Hepatocyte (in vitro differentiated cells): Measurements from ENCODE around the gene FHIP1B. TPM values are rescaled to one million over a fixed set of nuclear protein-coding genes. Genes with fewer than 3 reads are reported as not detected.

Experiments used
- DNase-seq: peaks from one replicate; pipeline ENCODE4 v3.0.0-alpha.2; 2016; ENCODE audit warnings: low spot score
- H2AFZ ChIP-seq: fragments of 200-600 bp; sonication (generic); 2 replicates; pipeline ENCODE4 v1.6.0; 2016; ENCODE audit warnings: antibody characterized with exemption, mild to moderate bottlenecking
- H3K27ac ChIP-seq: fragments of 200-600 bp; sonication (generic); 2 replicates; pipeline ENCODE4 v1.5.1; 2016; ENCODE audit warnings: mild to moderate bottlenecking
- H3K27me3 ChIP-seq: fragments of 200-600 bp; sonication (generic); 2 replicates; pipeline ENCODE4 v1.6.1; 2016
- H3K36me3 ChIP-seq: fragments of 200-600 bp; sonication (generic); replicated peaks from 2 replicates; pipeline ENCODE4 v1.5.1; 2016; ENCODE audit warnings: low read depth; ENCODE audit not compliant: insufficient read depth
- H3K4me1 ChIP-seq: fragments of 200-600 bp; sonication (generic); 2 replicates; pipeline ENCODE4 v1.5.1; 2016; ENCODE audit warnings: mild to moderate bottlenecking, moderate library complexity; ENCODE audit not compliant: insufficient read depth
- H3K4me2 ChIP-seq: fragments of 200-600 bp; sonication (generic); 2 replicates; pipeline ENCODE4 v1.6.0; 2016
- H3K4me3 ChIP-seq: fragments of 200-600 bp; sonication (generic); 2 replicates; pipeline ENCODE4 v1.5.1; 2016; ENCODE audit warnings: mild to moderate bottlenecking
- H3K79me2 ChIP-seq: fragments of 200-600 bp; sonication (generic); 2 replicates; pipeline ENCODE4 v1.6.0; 2017; ENCODE audit warnings: mild to moderate bottlenecking
- H3K9me2 ChIP-seq: fragments of 200-600 bp; sonication (generic); replicated peaks from 2 replicates; pipeline ENCODE4 v1.6.0; 2017; ENCODE audit warnings: mild to moderate bottlenecking; ENCODE audit not compliant: insufficient read depth
- H3K9me3 ChIP-seq: fragments of 200-600 bp; sonication (generic); 2 replicates; pipeline ENCODE4 v1.5.1; 2016; ENCODE audit warnings: low read depth, mild to moderate bottlenecking
- H4K20me1 ChIP-seq: fragments of 200-600 bp; sonication (generic); 2 replicates; pipeline ENCODE4 v1.6.0; 2016; ENCODE audit warnings: mild to moderate bottlenecking; ENCODE audit not compliant: insufficient read depth, poor library complexity, severe bottlenecking
- EZH2 ChIP-seq: fragments of 200-600 bp; sonication (generic); IDR thresholded peaks from 2 replicates; pipeline ENCODE4 v1.6.1; 2016; ENCODE audit warnings: antibody characterized with exemption, mild to moderate bottlenecking, borderline replicate concordance
- EZH2phosphoT487 ChIP-seq: fragments of 200-600 bp; sonication (generic); IDR thresholded peaks from one replicate; pipeline ENCODE4 v1.6.1; 2018; ENCODE audit warnings: antibody characterized with exemption, mild to moderate bottlenecking, low read depth, moderate library complexity; ENCODE audit not compliant: unreplicated experiment, severe bottlenecking
- WGBS: methylation state at CpG from one replicate; pipeline ENCODE4 v1.1.6; 2016; ENCODE audit warnings: low lambda C conversion rate; ENCODE audit errors: missing lambda C conversion rate; 5-methylcytosine and 5-hydroxymethylcytosine counted together
- polyA plus RNA-seq: library from polyadenylated mRNA; unstranded; fragments of >200 nt; fragmentation: Nextera tagmentation; extraction: Ambion mirVana; gene quantifications from 2 replicates; pipeline ENCODE4 v1.2.1, GENCODE V29; 2016
- total RNA-seq: library from RNA; depleted of rRNA; stranded (reverse); fragments of >200 nt; gene quantifications from 2 replicates; pipeline ENCODE4 v1.2.3, GENCODE V29; 2014
- TF ChIP-seq, protein P1 (sequence below): fragments of 200-600 bp; sonication (generic); IDR thresholded peaks from 2 replicates; pipeline ENCODE4 v1.5.1; 2016; ENCODE audit warnings: antibody characterized with exemption, mild to moderate bottlenecking; ENCODE audit not compliant: poor library complexity

Gene FHIP1B
- total and polyA plus RNA-seq, 2 experiments from 2014 or later: 27.7 to 31.5 TPM

DNA sequence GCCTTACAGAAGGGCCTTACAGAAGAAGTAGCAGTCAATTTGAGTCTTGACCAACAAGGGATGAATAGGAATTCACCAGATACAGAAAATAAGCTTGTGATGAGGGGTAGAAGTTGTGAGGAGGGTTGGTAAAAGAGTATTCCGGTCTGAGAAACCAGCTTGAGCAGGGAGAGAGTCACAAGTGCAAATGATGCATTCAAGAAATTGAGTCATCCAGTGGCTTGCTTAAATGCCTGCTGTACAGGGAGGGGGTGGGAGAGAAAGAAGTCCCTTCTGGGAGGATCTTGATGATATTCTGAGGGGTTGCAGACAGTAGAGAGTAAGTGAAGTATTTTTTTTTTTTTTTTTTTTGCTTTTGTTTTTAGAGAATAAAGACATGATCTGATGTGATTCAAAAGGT lies 34.4 kb upstream of the FHIP1B start:
- Histone ChIP-seq H3K4me3 (no peak overlapping the region), H3K9me2 (no peaks in the 10 kb centered on the region), H3K27ac (no peak overlapping the region), H3K9me3 (no peaks in the 10 kb centered on the region), H3K4me2 (no peak overlapping the region), H4K20me1 (no peaks in the 10 kb centered on the region), H3K36me3 (no peaks in the 10 kb centered on the region), H3K4me1 (no peaks in the 10 kb centered on the region), H3K79me2 (no peaks in the 10 kb centered on the region), H3K27me3 (no peaks in the 10 kb centered on the region), H2AFZ (no peak overlapping the region)
- TF ChIP-seq, protein P1, sequence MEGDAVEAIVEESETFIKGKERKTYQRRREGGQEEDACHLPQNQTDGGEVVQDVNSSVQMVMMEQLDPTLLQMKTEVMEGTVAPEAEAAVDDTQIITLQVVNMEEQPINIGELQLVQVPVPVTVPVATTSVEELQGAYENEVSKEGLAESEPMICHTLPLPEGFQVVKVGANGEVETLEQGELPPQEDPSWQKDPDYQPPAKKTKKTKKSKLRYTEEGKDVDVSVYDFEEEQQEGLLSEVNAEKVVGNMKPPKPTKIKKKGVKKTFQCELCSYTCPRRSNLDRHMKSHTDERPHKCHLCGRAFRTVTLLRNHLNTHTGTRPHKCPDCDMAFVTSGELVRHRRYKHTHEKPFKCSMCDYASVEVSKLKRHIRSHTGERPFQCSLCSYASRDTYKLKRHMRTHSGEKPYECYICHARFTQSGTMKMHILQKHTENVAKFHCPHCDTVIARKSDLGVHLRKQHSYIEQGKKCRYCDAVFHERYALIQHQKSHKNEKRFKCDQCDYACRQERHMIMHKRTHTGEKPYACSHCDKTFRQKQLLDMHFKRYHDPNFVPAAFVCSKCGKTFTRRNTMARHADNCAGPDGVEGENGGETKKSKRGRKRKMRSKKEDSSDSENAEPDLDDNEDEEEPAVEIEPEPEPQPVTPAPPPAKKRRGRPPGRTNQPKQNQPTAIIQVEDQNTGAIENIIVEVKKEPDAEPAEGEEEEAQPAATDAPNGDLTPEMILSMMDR: no peak
- TF ChIP-seq EZH2phosphoT487 (no peak), EZH2 (no peak)
- no peak for DNase-seq
- WGBS: 68% methylated on average over 1 of the region's 1 CpG

DNA sequence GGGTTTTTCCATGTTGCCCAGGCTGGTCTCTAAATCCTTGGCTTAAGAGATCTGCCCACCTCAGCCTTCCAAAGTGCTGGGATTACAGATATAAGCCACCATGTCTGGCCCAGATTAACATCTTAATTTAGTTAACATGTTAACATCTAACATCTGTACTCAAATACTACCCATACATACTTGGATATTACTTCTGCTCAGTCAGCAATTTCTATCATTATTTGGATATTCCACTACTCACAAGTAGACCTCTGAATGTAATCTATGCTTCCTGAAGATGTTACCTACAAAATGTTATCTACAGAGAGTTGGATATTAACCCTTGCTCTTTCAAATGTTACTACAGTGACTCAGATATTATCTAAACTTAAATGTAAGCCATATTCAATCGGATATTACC lies 29.2 kb upstream of the FHIP1B start:
- Histone ChIP-seq H3K36me3 (no peaks in the 10 kb centered on the region), H3K79me2 (no peaks in the 10 kb centered on the region), H3K4me2 (no peak overlapping the region), H3K9me3 (no peaks in the 10 kb centered on the region), H3K27ac (no peak overlapping the region), H3K9me2 (no peaks in the 10 kb centered on the region), H3K4me3 (no peak overlapping the region), H2AFZ (no peak overlapping the region), H3K27me3 (peaks cover 29% of the 10 kb centered on the region), H3K4me1 (peaks cover 5% of the 10 kb centered on the region), H4K20me1 (no peaks in the 10 kb centered on the region)
- no peak for DNase-seq
- TF ChIP-seq, protein P1: no peak
- no peak for TF ChIP-seq EZH2
- no peak for TF ChIP-seq EZH2phosphoT487
- WGBS: 91% methylated on average over 1 of the region's 1 CpG

DNA sequence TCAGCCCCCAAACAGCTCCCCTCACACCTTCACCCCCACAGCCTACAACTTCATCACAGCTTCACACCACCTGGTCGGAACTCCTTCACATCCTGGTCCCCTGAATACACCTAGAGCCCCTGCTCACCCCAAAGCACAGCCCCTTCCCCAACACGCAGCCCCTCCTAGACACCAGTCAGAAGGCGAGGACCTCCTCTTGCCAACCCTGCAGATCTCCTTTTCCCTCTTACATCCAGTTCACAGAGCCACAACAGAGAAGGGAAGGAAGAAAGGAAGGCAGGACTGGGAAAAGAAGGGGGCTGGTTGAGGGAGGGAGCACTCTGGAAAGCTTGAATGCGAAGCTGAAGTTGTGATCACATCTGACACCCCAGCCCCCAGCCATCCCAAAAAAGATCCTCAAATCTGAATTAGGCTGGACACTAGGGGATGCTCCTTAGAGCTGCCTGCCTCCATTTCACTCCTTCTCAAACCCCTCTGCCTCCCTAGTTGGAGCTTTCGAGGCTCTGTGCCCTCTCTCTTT lies 25.8 kb upstream of the FHIP1B start:
- TF ChIP-seq EZH2 (no peak), EZH2phosphoT487 (no peak)
- TF ChIP-seq, protein P1: no peak
- Histone ChIP-seq H3K4me3 (peak overlapping the region; percentile 29), H2AFZ (no peak overlapping the region), H3K27me3 (peaks cover 47% of the 10 kb centered on the region), H3K36me3 (no peaks in the 10 kb centered on the region), H3K27ac (no peak overlapping the region), H3K9me3 (no peaks in the 10 kb centered on the region), H3K79me2 (no peaks in the 10 kb centered on the region), H3K4me2 (peak overlapping the region; percentile 98), H4K20me1 (no peaks in the 10 kb centered on the region), H3K9me2 (no peaks in the 10 kb centered on the region), H3K4me1 (peaks cover 5% of the 10 kb centered on the region)
- WGBS: 57% methylated on average over 5 of the region's 5 CpGs
- no peak for DNase-seq
